IgD-negative memory B cell (primary cell): ENCODE measurements around the gene RHOV. TPM values are rescaled to one million over a fixed set of nuclear protein-coding genes. Genes with fewer than 3 reads are reported as not detected.
"Not testable (repeated sequence)": the region's sequence is repeated elsewhere in the genome, so short reads cannot be mapped to it uniquely, and the experiment has no call there.

Experiments used
- H3K27ac Mint-ChIP-seq, 3 donors: one replicate each; pipeline ENCODE4 v1.8.0; 2020 to 2022; ENCODE audit warnings: mild to moderate bottlenecking in 3 of 3, mixed read lengths in 3 of 3, moderate library complexity in 1 of 3
- H3K27me3 Mint-ChIP-seq: one replicate; pipeline ENCODE4 v1.8.0; 2021; ENCODE audit warnings: mixed read lengths
- H3K36me3 Mint-ChIP-seq: one replicate; pipeline ENCODE4 v1.8.0; 2020; ENCODE audit warnings: mild to moderate bottlenecking, mixed read lengths
- H3K4me1 Mint-ChIP-seq, 3 donors: one replicate each; pipeline ENCODE4 v1.8.0; 2020 to 2022; ENCODE audit warnings: mixed read lengths in 3 of 3, mild to moderate bottlenecking in 1 of 3
- H3K4me3 Mint-ChIP-seq, 4 donors: one replicate each; pipeline ENCODE4 v1.8.0; 2020 to 2022; ENCODE audit warnings: mild to moderate bottlenecking in 4 of 4, mixed read lengths in 4 of 4, moderate library complexity in 3 of 4
- H3K9me3 Mint-ChIP-seq, 3 donors: one replicate each; pipeline ENCODE4 v1.8.0; 2020 to 2021; ENCODE audit warnings: mixed read lengths in 3 of 3, mild to moderate bottlenecking in 1 of 3
- polyA plus RNA-seq: library from polyadenylated mRNA; unstranded; fragments of 300-500 nt; fragmentation: Illumina TruSeq; gene quantifications from one replicate; pipeline ENCODE4 v1.2.3, GENCODE V29; 2021

Gene RHOV
- polyA plus RNA-seq, 1 donor from 2014 or later = not detected

DNA sequence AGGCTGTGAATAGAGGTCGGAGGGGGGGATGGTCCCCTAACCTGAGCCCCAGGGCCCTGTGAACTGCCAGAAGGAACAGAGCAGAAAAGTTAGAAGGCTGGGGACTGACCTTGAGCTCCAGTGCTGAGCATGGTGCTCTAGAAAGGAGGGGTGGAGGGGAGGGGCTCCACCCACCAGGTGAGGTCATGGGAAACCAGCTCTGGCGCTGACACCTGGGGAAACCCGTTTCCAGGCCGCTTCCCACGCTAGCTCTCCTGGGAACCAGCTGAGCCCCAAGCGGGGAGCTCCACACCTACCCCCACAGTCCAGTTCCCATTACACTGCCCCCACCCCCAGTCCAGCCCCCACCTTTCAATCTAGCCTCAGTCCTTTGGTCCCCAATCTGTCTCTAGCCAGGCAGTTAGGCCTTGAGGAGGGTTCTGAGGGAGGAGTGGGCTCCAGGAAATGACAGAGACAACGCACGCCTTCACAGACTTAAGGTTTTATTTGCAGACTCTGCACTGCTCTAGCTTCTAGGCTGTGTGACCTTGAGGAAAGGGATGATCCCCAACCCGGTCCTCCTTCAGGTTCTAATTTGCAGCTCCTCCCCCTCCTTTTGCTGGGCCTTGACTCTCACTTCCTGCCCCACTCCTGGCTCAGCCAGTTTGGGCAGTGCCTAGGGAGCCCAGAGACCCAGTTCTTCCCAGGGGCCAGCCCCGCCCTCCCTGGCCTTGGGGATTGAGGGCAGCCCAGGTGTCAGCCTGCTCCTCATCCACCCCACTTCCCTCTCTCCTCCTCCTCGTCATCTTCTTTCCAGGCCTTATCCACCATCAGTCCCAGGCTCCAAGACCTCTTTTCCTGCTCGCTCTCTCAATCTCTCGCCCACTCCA lies 2.1 kb downstream of the RHOV start:
- H3K9me3 Mint-ChIP-seq = no peaks in the 10 kb centered on the region

GRCh38 chr15:40870716-40871115 lies 3.3 kb downstream of the RHOV start:
- Mint-ChIP-seq H3K27me3 (no peaks in the 10 kb centered on the region), H3K36me3 (peaks cover 2% of the 10 kb centered on the region), H3K4me1 (peaks cover 3 to 10% (median 6%) of the 10 kb centered on the region in 3 donors), H3K27ac (no peak overlapping the region), H3K9me3 (no peaks in the 10 kb centered on the region), H3K4me3 (peak overlapping the region in 1 of 4 donors; percentile 31)

More for the DNA sequence above, 2.1 kb downstream of the RHOV start:
- Mint-ChIP-seq H3K27me3 (no peaks in the 10 kb centered on the region), H3K4me3 (peak overlapping the region in 2 of 4 donors; percentile 25 to 87), H3K4me1 (peaks cover 3 to 10% (median 6%) of the 10 kb centered on the region in 3 donors), H3K27ac (peak overlapping the region; percentile 42 to 68 (median 54)), H3K36me3 (peaks cover 2% of the 10 kb centered on the region)

GRCh38 chr15:40869686-40870085 lies 4.3 kb downstream of the RHOV start:
- Mint-ChIP-seq H3K9me3 (no peaks in the 10 kb centered on the region), H3K27ac (no peak overlapping the region), H3K36me3 (peaks cover 2% of the 10 kb centered on the region), H3K4me3 (no peak overlapping the region), H3K27me3 (no peaks in the 10 kb centered on the region), H3K4me1 (peaks cover 3 to 10% (median 6%) of the 10 kb centered on the region in 3 donors)

DNA sequence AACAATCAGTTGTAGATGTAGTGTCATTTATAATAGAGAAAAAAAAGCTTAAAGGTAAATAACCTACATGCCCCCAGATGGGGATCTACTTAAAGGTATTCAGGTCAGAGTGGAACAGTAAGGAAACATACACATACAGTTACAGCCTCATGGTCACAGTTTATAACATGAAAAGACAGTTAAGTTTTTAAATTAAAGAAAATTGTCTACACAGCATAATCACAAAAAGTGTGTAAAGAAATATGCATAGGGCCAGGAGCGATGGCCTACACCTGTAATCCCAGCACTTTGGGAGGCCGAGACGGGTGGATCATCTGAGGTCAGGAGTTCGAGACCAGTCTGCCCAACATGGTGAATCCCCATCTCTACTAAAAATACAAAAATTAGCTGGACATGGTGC lies 6.8 kb downstream of the RHOV start:
- no peaks in the 10 kb centered on the region for H3K27me3 Mint-ChIP-seq
- H3K9me3 Mint-ChIP-seq = no peaks in the 10 kb centered on the region
- no peak overlapping the region for H3K4me3 Mint-ChIP-seq
- no peak overlapping the region for H3K27ac Mint-ChIP-seq
- H3K4me1 Mint-ChIP-seq = peaks cover 0 to 7% (median 0%) of the 10 kb centered on the region in 3 donors
- peaks cover 2% of the 10 kb centered on the region for H3K36me3 Mint-ChIP-seq

GRCh38 chr15:40863660-40864270 lies 10.3 kb downstream of the RHOV start:
- no peaks in the 10 kb centered on the region for H3K9me3 Mint-ChIP-seq
- peaks cover 0 to 6% (median 0%) of the 10 kb centered on the region in 3 donors for H3K4me1 Mint-ChIP-seq
- H3K36me3 Mint-ChIP-seq = no peaks in the 10 kb centered on the region
- H3K4me3 Mint-ChIP-seq = peak overlapping the region in 1 of 4 donors; percentile 61
- H3K27me3 Mint-ChIP-seq = no peaks in the 10 kb centered on the region
- H3K27ac Mint-ChIP-seq = no peak overlapping the region

DNA sequence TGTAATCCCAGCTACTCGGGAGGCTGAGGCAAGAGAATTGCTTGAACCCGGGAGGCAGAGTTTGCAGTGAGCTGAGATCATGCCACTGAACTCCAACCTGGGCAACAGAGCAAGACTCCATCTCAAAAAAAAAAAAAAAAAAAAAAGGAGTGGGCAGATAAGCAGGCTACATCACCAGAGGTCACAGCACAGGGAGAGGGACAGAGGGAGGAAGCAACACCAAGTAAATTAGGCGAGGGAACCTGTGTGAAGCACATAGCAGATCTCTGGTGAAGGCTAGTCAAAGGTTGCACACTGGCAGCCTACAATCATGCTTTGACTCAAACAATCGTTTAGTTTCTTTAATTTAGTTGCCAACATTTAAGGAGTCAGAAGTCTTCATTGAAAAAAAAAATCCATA lies 12.9 kb downstream of the RHOV start:
- not testable (repeated sequence) for H3K27me3 Mint-ChIP-seq, H3K4me3 Mint-ChIP-seq, H3K9me3 Mint-ChIP-seq, H3K4me1 Mint-ChIP-seq, H3K27ac Mint-ChIP-seq, H3K36me3 Mint-ChIP-seq

- Mint-ChIP-seq H3K27me3 (no peaks in the 10 kb centered on the region), H3K4me1 (peaks cover 1 to 6% (median 2%) of the 10 kb centered on the region in 3 donors), H3K36me3 (no peaks in the 10 kb centered on the region), H3K27ac (peak overlapping the region in 1 of 3 donors; percentile 78), H3K9me3 (no peaks in the 10 kb centered on the region), H3K4me3 (no peak overlapping the region)
Measured at GRCh38 chr15:40859206-40859851, 14.7 kb downstream of the RHOV start.

GRCh38 chr15:40858706-40859105 lies 15.3 kb downstream of the RHOV start:
- no peaks in the 10 kb centered on the region for H3K36me3 Mint-ChIP-seq
- H3K27me3 Mint-ChIP-seq = no peaks in the 10 kb centered on the region
- H3K9me3 Mint-ChIP-seq = no peaks in the 10 kb centered on the region
- peaks cover 1 to 6% (median 2%) of the 10 kb centered on the region in 3 donors for H3K4me1 Mint-ChIP-seq
- no peak overlapping the region for H3K27ac Mint-ChIP-seq
- H3K4me3 Mint-ChIP-seq = peak overlapping the region in 1 of 4 donors; percentile 57

DNA sequence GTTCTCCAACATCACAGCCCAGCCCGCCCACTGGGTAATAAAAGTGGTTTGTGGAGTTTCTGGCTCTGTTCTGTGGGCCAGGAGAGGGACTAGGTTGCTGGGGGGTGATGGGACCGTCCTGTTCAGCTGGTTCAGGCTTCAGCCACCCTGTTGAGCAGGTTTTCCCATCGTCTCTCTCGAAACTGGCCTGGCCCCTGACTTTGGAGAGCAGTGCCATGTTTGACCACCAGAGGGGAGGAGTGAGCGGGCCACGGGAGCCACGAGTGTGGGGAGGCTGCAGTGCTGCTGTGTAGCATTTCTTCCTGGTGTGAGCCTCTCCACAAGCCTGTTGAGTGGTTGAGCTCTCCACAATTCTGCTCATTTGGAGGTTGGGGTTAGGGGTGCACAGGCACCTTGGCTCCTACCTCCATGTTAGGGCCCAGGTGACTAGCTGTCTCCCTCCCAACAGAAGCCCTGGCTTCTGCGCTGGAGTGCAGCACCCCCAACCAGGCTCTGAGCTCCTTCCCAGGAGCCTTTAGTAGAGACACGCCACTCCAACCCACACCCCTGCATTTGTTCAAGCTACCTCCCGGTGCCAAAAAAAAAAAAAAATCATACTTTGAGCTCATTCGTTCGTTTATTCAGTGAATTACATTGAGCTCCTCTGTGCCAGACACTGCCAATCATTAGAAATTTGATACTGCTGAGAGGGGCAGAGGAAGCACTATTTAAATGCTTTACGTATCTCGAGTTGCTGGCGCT lies 16.3 kb downstream of the RHOV start:
- H3K4me3 Mint-ChIP-seq = no peak overlapping the region
- no peaks in the 10 kb centered on the region for H3K27me3 Mint-ChIP-seq
- peaks cover 1 to 6% (median 2%) of the 10 kb centered on the region in 3 donors for H3K4me1 Mint-ChIP-seq
- H3K36me3 Mint-ChIP-seq = no peaks in the 10 kb centered on the region
- no peak overlapping the region for H3K27ac Mint-ChIP-seq
- H3K9me3 Mint-ChIP-seq = no peaks in the 10 kb centered on the region

DNA sequence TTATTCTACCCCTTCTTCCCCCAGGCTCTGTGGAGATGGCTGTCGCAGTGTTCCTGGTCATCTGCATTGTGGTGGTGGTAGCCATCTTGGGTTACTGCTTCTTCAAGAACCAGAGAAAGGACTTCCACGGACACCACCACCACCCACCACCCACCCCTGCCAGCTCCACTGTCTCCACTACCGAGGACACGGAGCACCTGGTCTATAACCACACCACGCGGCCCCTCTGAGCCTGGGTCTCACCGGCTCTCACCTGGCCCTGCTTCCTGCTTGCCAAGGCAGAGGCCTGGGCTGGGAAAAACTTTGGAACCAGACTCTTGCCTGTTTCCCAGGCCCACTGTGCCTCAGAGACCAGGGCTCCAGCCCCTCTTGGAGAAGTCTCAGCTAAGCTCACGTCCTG lies 17.3 kb downstream of the RHOV start:
- Mint-ChIP-seq H3K36me3 (no peaks in the 10 kb centered on the region), H3K9me3 (no peaks in the 10 kb centered on the region), H3K4me1 (peaks cover 1 to 6% (median 2%) of the 10 kb centered on the region in 3 donors)

DNA sequence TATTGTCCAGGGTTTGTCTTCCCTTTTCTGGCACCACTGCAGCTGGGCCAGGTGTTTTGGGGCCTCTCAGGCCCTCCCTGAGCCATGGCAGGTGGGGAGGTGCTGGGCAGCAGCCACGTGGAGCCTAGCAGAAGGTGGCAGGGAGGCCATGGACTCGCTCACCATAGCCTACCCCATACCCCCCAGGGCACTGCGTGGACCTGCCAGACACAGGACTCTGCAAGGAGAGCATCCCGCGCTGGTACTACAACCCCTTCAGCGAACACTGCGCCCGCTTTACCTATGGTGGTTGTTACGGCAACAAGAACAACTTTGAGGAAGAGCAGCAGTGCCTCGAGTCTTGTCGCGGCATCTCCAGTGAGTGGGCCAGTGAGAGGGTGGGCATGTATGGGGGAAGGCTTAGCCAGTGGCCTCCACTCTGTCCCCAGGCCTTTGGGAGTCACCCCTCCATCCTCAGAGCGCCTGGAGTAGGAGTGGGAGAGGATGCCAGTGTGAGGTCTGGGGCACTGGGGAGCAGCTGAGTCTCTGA lies 18.3 kb downstream of the RHOV start:
- H3K9me3 Mint-ChIP-seq = no peaks in the 10 kb centered on the region
- no peak overlapping the region for H3K27ac Mint-ChIP-seq
- H3K36me3 Mint-ChIP-seq = no peaks in the 10 kb centered on the region

More for the DNA sequence above, 17.3 kb downstream of the RHOV start:
- Mint-ChIP-seq H3K27me3 (no peaks in the 10 kb centered on the region), H3K27ac (no peak overlapping the region), H3K4me3 (no peak overlapping the region)

DNA sequence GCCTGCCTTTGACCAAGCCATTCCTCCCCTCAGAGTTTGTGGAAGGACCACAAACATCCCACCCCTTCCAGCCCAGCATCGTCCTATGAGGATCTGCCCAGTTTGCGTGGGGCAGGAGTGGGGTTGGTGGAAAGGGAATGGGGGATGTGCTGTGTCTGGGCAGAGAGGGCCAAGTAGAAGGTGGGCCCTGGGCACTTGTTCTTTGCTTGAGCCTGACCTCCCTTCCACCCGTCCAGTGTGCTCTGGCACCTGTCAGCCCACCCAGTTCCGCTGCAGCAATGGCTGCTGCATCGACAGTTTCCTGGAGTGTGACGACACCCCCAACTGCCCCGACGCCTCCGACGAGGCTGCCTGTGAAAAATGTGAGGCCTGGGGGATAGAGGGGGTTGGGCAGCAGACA lies 19.9 kb downstream of the RHOV start:
- no peaks in the 10 kb centered on the region for H3K9me3 Mint-ChIP-seq
- peaks cover 2 to 4% (median 3%) of the 10 kb centered on the region in 3 donors for H3K4me1 Mint-ChIP-seq
- no peak overlapping the region for H3K4me3 Mint-ChIP-seq

More for the DNA sequence above, 18.3 kb downstream of the RHOV start:
- H3K4me3 Mint-ChIP-seq = no peak overlapping the region
- H3K4me1 Mint-ChIP-seq = peaks cover 2 to 6% (median 3%) of the 10 kb centered on the region in 3 donors
- no peaks in the 10 kb centered on the region for H3K27me3 Mint-ChIP-seq

GRCh38 chr15:40853241-40853890 lies 20.7 kb downstream of the RHOV start:
- Mint-ChIP-seq H3K27ac (no peak overlapping the region), H3K9me3 (no peaks in the 10 kb centered on the region), H3K4me3 (no peak overlapping the region), H3K4me1 (peaks cover 0 to 5% (median 3%) of the 10 kb centered on the region in 3 donors), H3K27me3 (no peaks in the 10 kb centered on the region), H3K36me3 (peaks cover 1% of the 10 kb centered on the region)

More for the DNA sequence above, 19.9 kb downstream of the RHOV start:
- H3K27ac Mint-ChIP-seq = no peak overlapping the region
- H3K36me3 Mint-ChIP-seq = no peaks in the 10 kb centered on the region
- no peaks in the 10 kb centered on the region for H3K27me3 Mint-ChIP-seq

DNA sequence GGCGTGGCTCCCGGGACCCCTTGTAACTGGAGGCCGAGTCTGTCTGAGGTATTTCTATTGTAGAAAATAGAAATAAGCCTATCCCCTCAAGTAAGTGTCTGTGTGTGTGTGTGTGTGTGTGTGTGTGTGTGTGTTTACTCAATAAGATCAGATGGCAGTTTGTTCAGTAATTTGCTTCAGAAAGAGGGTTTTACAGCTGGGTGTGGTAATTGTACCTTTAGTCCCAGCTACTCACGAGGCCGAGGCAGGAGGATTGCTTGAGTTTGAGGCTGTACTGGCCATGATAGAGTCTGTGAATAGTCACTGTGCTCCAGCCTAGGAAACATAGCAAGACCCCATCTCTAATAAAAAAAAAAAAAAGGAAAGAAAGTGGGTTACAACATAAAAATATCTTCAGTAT lies 21.5 kb downstream of the RHOV start:
- H3K4me1 Mint-ChIP-seq = peaks cover 5 to 7% (median 7%) of the 10 kb centered on the region in 3 donors
- H3K4me3 Mint-ChIP-seq = no peak overlapping the region

More for the DNA sequence above, 21.5 kb downstream of the RHOV start:
- peaks cover 1% of the 10 kb centered on the region for H3K36me3 Mint-ChIP-seq
- H3K27me3 Mint-ChIP-seq = no peaks in the 10 kb centered on the region
- H3K27ac Mint-ChIP-seq = peak overlapping the region in 1 of 3 donors; percentile 62
- no peaks in the 10 kb centered on the region for H3K9me3 Mint-ChIP-seq
